Embryonic facial prominence (tissue), 1 donor: ENCODE data around the gene CD8B2.
"Not testable (repeated sequence)": the region's sequence is repeated elsewhere in the genome, so short reads cannot be mapped to it uniquely, and the experiment has no call there.

ENCODE experiments used
- DNase-seq: peaks from one replicate; pipeline ENCODE4 v3.0.0-alpha.2; 2016; ENCODE audit errors: extremely low spot score

Gene CD8B2

GRCh38 chr2:106511934-106512333 lies 24.8 kb downstream of the CD8B2 start:
- DNase-seq, result not testable (repeated sequence)

GRCh38 chr2:106513391-106513790 lies 26.2 kb downstream of the CD8B2 start:
- DNase-seq, result not testable (repeated sequence)

GRCh38 chr2:106514827-106515226 lies 27.7 kb downstream of the CD8B2 start:
- not testable (repeated sequence) for DNase-seq

- DNase-seq, result no peak
Measured at GRCh38 chr2:106516436-106516835, 29.3 kb downstream of the CD8B2 start.

GRCh38 chr2:106516864-106517263 lies 29.7 kb downstream of the CD8B2 start:
- DNase-seq, result no peak

- DNase-seq, result no peak
Measured at GRCh38 chr2:106517329-106517728, 30.2 kb downstream of the CD8B2 start.

GRCh38 chr2:106519767-106520166 lies 32.6 kb downstream of the CD8B2 start:
- no peak for DNase-seq

GRCh38 chr2:106521016-106521415 lies 33.9 kb downstream of the CD8B2 start:
- DNase-seq, result no peak

GRCh38 chr2:106523976-106524665 lies 37.0 kb downstream of the CD8B2 start:
- no peak for DNase-seq

GRCh38 chr2:106530866-106531265 lies 43.7 kb downstream of the CD8B2 start:
- DNase-seq, result no peak

- peak; percentile 17 for DNase-seq
Measured at GRCh38 chr2:106531676-106532214, 44.6 kb downstream of the CD8B2 start.

- no peak for DNase-seq
Measured at GRCh38 chr2:106532236-106532635, 45.1 kb downstream of the CD8B2 start.

GRCh38 chr2:106534471-106534870 lies 47.3 kb downstream of the CD8B2 start:
- DNase-seq, result no peak

GRCh38 chr2:106536490-106536889 lies 49.3 kb downstream of the CD8B2 start:
- DNase-seq, result no peak

GRCh38 chr2:106537047-106537446 lies 49.9 kb downstream of the CD8B2 start:
- DNase-seq, result no peak

GRCh38 chr2:106537791-106538191 lies 50.6 kb downstream of the CD8B2 start:
- DNase-seq, result no peak

GRCh38 chr2:106540886-106541285 lies 53.7 kb downstream of the CD8B2 start:
- DNase-seq, result no peak

- DNase-seq, result no peak
Measured at GRCh38 chr2:106541333-106541732, 54.2 kb downstream of the CD8B2 start.

- DNase-seq, result peak; percentile 64
Measured at GRCh38 chr2:106542746-106543359, 55.7 kb downstream of the CD8B2 start.

GRCh38 chr2:106545007-106545406 lies 57.8 kb downstream of the CD8B2 start:
- DNase-seq, result no peak

GRCh38 chr2:106546391-106546990 lies 59.3 kb downstream of the CD8B2 start:
- DNase-seq, result no peak

GRCh38 chr2:106547164-106547903 lies 60.2 kb downstream of the CD8B2 start:
- DNase-seq, result no peak
